K562 (cell line): ENCODE data around the gene RUNX1. TPM values are rescaled to one million over a fixed set of nuclear protein-coding genes. Genes with fewer than 3 reads are reported as not detected.

Experiments
- C11orf30 ChIP-seq: fragments of 450-650 bp; IDR thresholded peaks from 2 replicates; pipeline ENCODE4 v1.6.1; 2016; ENCODE audit warnings: low read depth, mild to moderate bottlenecking
- HCFC1 ChIP-seq: IDR thresholded peaks from 2 replicates; pipeline ENCODE4 v1.6.1; 2012; ENCODE audit warnings: low read depth, low read length, improper control_type of control experiment
- HMG20B ChIP-seq: fragments of 250-450 bp; sonication (Bioruptor Pico); IDR thresholded peaks from 2 replicates; pipeline ENCODE4 v1.5.0; 2021; ENCODE audit warnings: mild to moderate bottlenecking
- HMGXB4 ChIP-seq: sonication (generic); formaldehyde crosslinking; IDR thresholded peaks from 2 replicates; pipeline ENCODE4 v1.8.1; 2023; ENCODE audit warnings: mild to moderate bottlenecking, missing genetic modification reagents
- MAFF ChIP-seq: IDR thresholded peaks from 2 replicates; pipeline ENCODE4 v1.6.1; 2012; ENCODE audit warnings: low read length, improper control_type of control experiment
- MED1 ChIP-seq: sonication (generic); formaldehyde crosslinking; IDR thresholded peaks from 2 replicates; pipeline ENCODE4 v1.8.1; 2023; ENCODE audit warnings: missing genetic modification reagents, borderline replicate concordance
- PKNOX1 ChIP-seq: fragments of 450-650 bp; IDR thresholded peaks from 2 replicates; pipeline ENCODE4 v1.6.1; 2016
- RBM22 ChIP-seq: fragments of 200-400 bp; formaldehyde crosslinking; IDR thresholded peaks from 2 replicates; pipeline ENCODE4 v1.6.1; 2018; ENCODE audit warnings: low read length, low read depth; ENCODE audit not compliant: poor library complexity, severe bottlenecking
- RBM25 ChIP-seq: fragments of 200-400 bp; formaldehyde crosslinking; IDR thresholded peaks from 2 replicates; pipeline ENCODE4 v1.6.1; 2018; ENCODE audit warnings: low read length, low read depth, moderate library complexity; ENCODE audit not compliant: severe bottlenecking
- RERE ChIP-seq: sonication (generic); formaldehyde crosslinking; IDR thresholded peaks from 2 replicates; pipeline ENCODE4 v1.8.0; 2023; ENCODE audit warnings: missing genetic modification reagents, mild to moderate bottlenecking, borderline replicate concordance
- RFX1 ChIP-seq: fragments of 450-650 bp; IDR thresholded peaks from 2 replicates; pipeline ENCODE4 v1.6.1; 2016; ENCODE audit warnings: mild to moderate bottlenecking, moderate library complexity
- RUNX1 ChIP-seq: sonication (generic); IDR thresholded peaks from 2 replicates; pipeline ENCODE4 v1.6.1; 2016; ENCODE audit warnings: antibody characterized with exemption, low read depth
- SIN3A ChIP-seq, 2 experiments: fragments of 150-350 bp in 1 of 2; IDR thresholded peaks; 2 replicates each; pipeline ENCODE4 v1.6.1; 2011 to 2016; ENCODE audit warnings: borderline replicate concordance in 2 of 2, low read depth in 2 of 2, low read length in 2 of 2, mild to moderate bottlenecking in 2 of 2, moderate library complexity in 2 of 2; ENCODE audit not compliant: control insufficient read depth in 1 of 2
- SREBF1 ChIP-seq: fragments of 150-350 bp; IDR thresholded peaks from 2 replicates; pipeline ENCODE4 v1.6.1; 2014; ENCODE audit warnings: antibody characterized with exemption, low read depth, low read length, borderline replicate concordance
- TAF1 ChIP-seq: IDR thresholded peaks from 2 replicates; pipeline ENCODE4 v1.6.1; 2011; ENCODE audit warnings: mild to moderate bottlenecking, low read length, moderate library complexity; ENCODE audit not compliant: insufficient read depth, control insufficient read depth, severe bottlenecking; ENCODE audit errors: extremely low read depth
- TEAD4 ChIP-seq, 2 experiments: sonication (generic) in 1 of 2; formaldehyde crosslinking in 1 of 2; IDR thresholded peaks; 2 replicates each; pipeline versions ENCODE4 v1.6.1 to v1.8.0; 2012 to 2022; ENCODE audit warnings: borderline replicate concordance in 1 of 2, inconsistent platforms in 1 of 2, low read length in 1 of 2, mild to moderate bottlenecking in 1 of 2, missing genetic modification reagents in 1 of 2
- ZNF280A ChIP-seq: fragments of 450-650 bp; IDR thresholded peaks from 2 replicates; pipeline ENCODE4 v1.6.1; 2018; ENCODE audit warnings: mild to moderate bottlenecking, low read depth; ENCODE audit not compliant: partially characterized antibody
- polyA plus RNA-seq, 8 experiments: library from polyadenylated mRNA; depleted of rRNA in 4 of 8; stranded (reverse) in 5 of 8; unstranded in 3 of 8; fragments of >200 nt; fragmentation: Nextera tagmentation in 2 of 8; fragmentation: Illumina TruSeq in 1 of 8; extraction: Ambion mirVana in 2 of 8; extraction: Trizol in 1 of 8; gene quantifications; 2 replicates each; pipeline versions ENCODE4 v1.2.1 to v1.2.3, GENCODE V29; 2011 to 2014; ENCODE audit warnings: inconsistent platforms in 1 of 8, missing spikeins in 1 of 8
- total RNA-seq, 7 experiments: library from RNA; depleted of rRNA in 6 of 7; stranded (reverse); fragments of >200 nt in 6 of 7; fragmentation: Illumina TruSeq in 2 of 7; extraction: Trizol in 2 of 7; gene quantifications; 2 replicates each; pipeline versions ENCODE4 v1.2.1 to v1.2.3, GENCODE V29; 2011 to 2021; ENCODE audit warnings: low replicate concordance in 1 of 7

The RUNX1 gene
- total and polyA plus RNA-seq, 9 of the 15 experiments (the other 6 are each of a cell fraction or from before 2014, with no cell fraction given): 2.2 to 68.6 (median 17.8) TPM

- TF ChIP-seq TAF1 (no peak), MED1 (CRISPR knock-in tag) (no peak), SIN3A (IDR thresholded peaks at IDR 0.05; ENCODE audit: borderline replicate concordance in 2 of 2, control insufficient read depth in 1 of 2, low read depth in 2 of 2, low read length in 2 of 2) (no peak), SREBF1 (no peak), RBM25 (no peak), RFX1 (peak; percentile 24; the same call in 1 of the 2 replicates), RERE (CRISPR knock-in tag) (no peak), MAFF (peak; percentile 54; the same call in 1 of the 2 replicates), TEAD4 (IDR thresholded peaks at IDR 0.05; ENCODE audit: low read length) (peak; percentile 51), TEAD4 (CRISPR knock-in tag; IDR thresholded peaks at IDR 0.05; ENCODE audit: borderline replicate concordance) (no peak), ZNF280A (no peak), HMG20B (CRISPR knock-in tag) (no peak), C11orf30 (peak; percentile 77), RUNX1 (no peak), RBM22 (no peak), HMGXB4 (CRISPR knock-in tag) (no peak), PKNOX1 (peak; percentile 97), HCFC1 (no peak)
Observed at GRCh38 chr21:34950980-34951379, 98.1 kb downstream of the RUNX1 start (continued).
